ENCODE results near the gene NELFB.

The NELFB gene

GRCh38 chr9:137224830-137225694 is 30.1 kb upstream of the NELFB start, which contains the start of gene CYSRT1:
TSS of gene CYSRT1 (plus strand) at chr9:137225174. CDS start at chr9:137225622, 448 bp downstream.
- DNase-seq, result peak in 1 of 2 experiments; percentile 31

- DNase-seq, result no peak
Observed at GRCh38 chr9:137225699-137226331, 29.3 kb upstream of the NELFB start.

GRCh38 chr9:137226338-137227053 is 28.6 kb upstream of the NELFB start:
- DNase-seq, result no peak

- peak; percentile 83 to 87 for DNase-seq
Observed at GRCh38 chr9:137227054-137227852, 27.9 kb upstream of the NELFB start, which contains the start of gene RNF224. TSS of gene RNF224 (plus strand) at chr9:137227502. CDS start at chr9:137228336, 834 bp downstream.

- DNase-seq, result no peak
Observed at GRCh38 chr9:137227853-137228505, 27.1 kb upstream of the NELFB start.

GRCh38 chr9:137228506-137228967 is 26.6 kb upstream of the NELFB start:
- DNase-seq, result no peak

GRCh38 chr9:137228968-137229896 is 25.9 kb upstream of the NELFB start:
- DNase-seq, result no peak

GRCh38 chr9:137229903-137230704 is 25.0 kb upstream of the NELFB start:
- DNase-seq, result no peak

- DNase-seq, result no peak
Observed at GRCh38 chr9:137230705-137231371, 24.3 kb upstream of the NELFB start, which contains the start of gene SLC34A3. TSS of gene SLC34A3 (plus strand) at chr9:137230901. CDS start at chr9:137231703, 802 bp downstream.

- no peak for DNase-seq
Observed at GRCh38 chr9:137231372-137232039, 23.6 kb upstream of the NELFB start.

GRCh38 chr9:137232101-137232500 is 23.0 kb upstream of the NELFB start:
- no peak for DNase-seq

GRCh38 chr9:137232510-137232909 is 22.6 kb upstream of the NELFB start:
- no peak for DNase-seq

- no peak for DNase-seq
Observed at GRCh38 chr9:137233143-137233980, 21.8 kb upstream of the NELFB start.

GRCh38 chr9:137234055-137234697 is 21.0 kb upstream of the NELFB start:
- no peak for DNase-seq

GRCh38 chr9:137234758-137235423 is 20.2 kb upstream of the NELFB start:
- no peak for DNase-seq
